Mesodermal cell (in vitro differentiated cells): ENCODE data around the gene WDR93.

ENCODE experiments used
- H3K27ac ChIP-seq: 2 replicates; pipeline ENCODE4 v1.7.0; 2013; ENCODE audit warnings: mild to moderate bottlenecking, low read depth, low read length, moderate library complexity; ENCODE audit not compliant: severe bottlenecking
- H3K36me3 ChIP-seq: 2 replicates; pipeline ENCODE4 v1.7.1; 2013; ENCODE audit warnings: mild to moderate bottlenecking, low read length, moderate library complexity; ENCODE audit not compliant: control insufficient read depth, insufficient read depth
- H3K4me1 ChIP-seq: one replicate; pipeline ENCODE4 v1.7.1; 2013; ENCODE audit warnings: mild to moderate bottlenecking, low read length; ENCODE audit not compliant: insufficient read depth, control insufficient read depth, poor library complexity, severe bottlenecking
- H3K4me3 ChIP-seq: 2 replicates; pipeline ENCODE4 v1.7.0; 2013; ENCODE audit warnings: low read length, control low read depth, mild to moderate bottlenecking; ENCODE audit not compliant: insufficient read depth, poor library complexity, severe bottlenecking; ENCODE audit errors: extremely low read depth
- H3K9me3 ChIP-seq: 2 replicates; pipeline ENCODE4 v1.7.1; 2013; ENCODE audit warnings: mild to moderate bottlenecking, low read length, moderate library complexity; ENCODE audit not compliant: control insufficient read depth
- WGBS, 2 experiments: methylation state at CpG; one replicate each; pipeline ENCODE4 v1.1.5; 2013; ENCODE audit warnings: missing lambda C conversion rate in 2 of 2; ENCODE audit not compliant: insufficient coverage in 2 of 2; 5-methylcytosine and 5-hydroxymethylcytosine counted together

WDR93 gene

GRCh38 chr15:89749526-89749925 lies 58.9 kb downstream of the WDR93 start:
- no CpG with 5 or more reads among the region's 4 CpGs for WGBS, 2 experiments
- Histone ChIP-seq H3K36me3 (no peaks in the 10 kb centered on the region), H3K4me3 (no peak overlapping the region), H3K4me1 (peaks cover 6% of the 10 kb centered on the region), H3K9me3 (no peaks in the 10 kb centered on the region), H3K27ac (no peak overlapping the region)

- Histone ChIP-seq H3K4me1 (peaks cover 11% of the 10 kb centered on the region), H3K27ac (no peak overlapping the region), H3K9me3 (no peaks in the 10 kb centered on the region), H3K4me3 (peak overlapping the region; percentile 50), H3K36me3 (no peaks in the 10 kb centered on the region)
- 6 to 8% methylated on average over 37 to 39 of the region's 41 CpGs for WGBS, 2 experiments
These were observed 59.4 kb downstream of the WDR93 start for GRCh38 chr15:89749951-89750559.

- peaks cover 15% of the 10 kb centered on the region for H3K4me1 ChIP-seq
- WGBS, 2 experiments: 3% methylated on average over 85 to 104 of the region's 114 CpGs
- peak within 1 kb of the TSS; percentile 50 for H3K4me3 ChIP-seq
- no peaks in the 10 kb centered on the region for H3K36me3 ChIP-seq
- H3K27ac ChIP-seq: no peak within 1 kb of the TSS
- H3K9me3 ChIP-seq: no peaks in the 10 kb centered on the region
These were observed 60.2 kb downstream of the WDR93 start, which contains the start of gene MESP1 for GRCh38 chr15:89750560-89751542. TSS of gene MESP1 (minus strand) at chr15:89751249. CDS start at chr15:89751231, 18 bp downstream.

GRCh38 chr15:89751748-89752147 lies 61.1 kb downstream of the WDR93 start:
- Histone ChIP-seq H3K36me3 (no peaks in the 10 kb centered on the region), H3K9me3 (no peaks in the 10 kb centered on the region), H3K4me1 (peaks cover 13% of the 10 kb centered on the region), H3K27ac (no peak overlapping the region), H3K4me3 (no peak overlapping the region)
- WGBS, 2 experiments: 79 to 86% methylated on average over 3 to 5 of the region's 5 CpGs

GRCh38 chr15:89753855-89754254 lies 63.2 kb downstream of the WDR93 start:
- no peaks in the 10 kb centered on the region for H3K9me3 ChIP-seq
- no peaks in the 10 kb centered on the region for H3K36me3 ChIP-seq
- WGBS, 2 experiments: 80 to 85% methylated on average over 1 to 4 of the region's 7 CpGs
- no peak overlapping the region for H3K27ac ChIP-seq
- peaks cover 10% of the 10 kb centered on the region for H3K4me1 ChIP-seq
- H3K4me3 ChIP-seq: no peak overlapping the region

GRCh38 chr15:89754361-89755154 lies 63.9 kb downstream of the WDR93 start:
- Histone ChIP-seq H3K4me1 (peaks cover 10% of the 10 kb centered on the region), H3K36me3 (no peaks in the 10 kb centered on the region), H3K27ac (no peak overlapping the region), H3K4me3 (no peak overlapping the region), H3K9me3 (no peaks in the 10 kb centered on the region)
- WGBS, 2 experiments: 90 to 92% methylated on average over 4 to 5 of the region's 8 CpGs

- H3K9me3 ChIP-seq: no peaks in the 10 kb centered on the region
- no peaks in the 10 kb centered on the region for H3K36me3 ChIP-seq
- H3K27ac ChIP-seq: no peak overlapping the region
- H3K4me3 ChIP-seq: no peak overlapping the region
- WGBS, 2 experiments: 90 to 93% methylated on average over 3 of the region's 4 CpGs
- peaks cover 14% of the 10 kb centered on the region for H3K4me1 ChIP-seq
These were observed 65.1 kb downstream of the WDR93 start for GRCh38 chr15:89755701-89756100.

GRCh38 chr15:89756897-89757296 lies 66.3 kb downstream of the WDR93 start:
- Histone ChIP-seq H3K9me3 (no peaks in the 10 kb centered on the region), H3K27ac (no peak overlapping the region), H3K36me3 (no peaks in the 10 kb centered on the region), H3K4me1 (peaks cover 14% of the 10 kb centered on the region), H3K4me3 (no peak overlapping the region)
- 85 to 88% methylated on average over 6 to 7 of the region's 7 CpGs for WGBS, 2 experiments

- Histone ChIP-seq H3K27ac (no peak overlapping the region), H3K36me3 (no peaks in the 10 kb centered on the region), H3K4me1 (peaks cover 14% of the 10 kb centered on the region), H3K9me3 (no peaks in the 10 kb centered on the region), H3K4me3 (no peak overlapping the region)
- 57 to 59% methylated on average over 6 to 7 of the region's 8 CpGs for WGBS, 2 experiments
These were observed 67.7 kb downstream of the WDR93 start for GRCh38 chr15:89758283-89758682.

- 95 to 96% methylated on average over 6 to 7 of the region's 8 CpGs for WGBS, 2 experiments
- H3K4me3 ChIP-seq: no peak overlapping the region
These were observed 68.4 kb downstream of the WDR93 start for GRCh38 chr15:89758981-89759380.

More at GRCh38 chr15:89758981-89759380, 68.4 kb downstream of the WDR93 start:
- Histone ChIP-seq H3K4me1 (peaks cover 14% of the 10 kb centered on the region), H3K36me3 (no peaks in the 10 kb centered on the region), H3K27ac (no peak overlapping the region), H3K9me3 (no peaks in the 10 kb centered on the region)
